ENCODE results near the gene TMEM95. TPM values are rescaled to one million over a fixed set of nuclear protein-coding genes. Genes with fewer than 3 reads are reported as not detected.
"Not testable (repeated sequence)": the region's sequence is repeated elsewhere in the genome, so short reads cannot be mapped to it uniquely, and the experiment has no call there.

The TMEM95 gene
- total and polyA plus RNA-seq, 2 donors (not counting 1 experiment from before 2014, with no cell fraction given) = 0.25 TPM; not detected in 1

DNA sequence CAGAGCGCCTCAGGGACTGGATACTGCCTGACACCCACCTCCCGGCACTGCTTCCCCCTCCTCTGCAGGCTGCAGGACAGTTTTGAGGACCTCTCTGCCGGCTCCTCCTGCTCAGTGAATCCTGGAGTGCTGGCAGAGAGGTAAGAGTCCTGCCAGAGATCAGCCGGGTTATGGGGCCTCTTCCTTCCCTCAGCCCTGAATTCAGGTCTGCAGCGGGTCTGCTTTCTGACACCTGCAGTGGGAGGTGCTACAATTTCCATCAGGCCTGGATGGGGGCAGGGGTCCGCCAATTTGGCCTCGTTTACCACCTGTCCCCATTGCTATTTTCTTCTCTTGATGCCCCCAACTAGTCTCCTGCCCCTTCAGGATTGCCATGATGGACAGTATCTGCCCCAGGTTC is 22.8 kb upstream of the TMEM95 start:
- peak overlapping the region; percentile 70 for H3K4me3 Mint-ChIP-seq
- peak overlapping the region; percentile 89 for H3K27ac Mint-ChIP-seq
- no peak for DNase-seq
- H3K27me3 Mint-ChIP-seq = no peaks in the 10 kb centered on the region
- intact Hi-C loops (cut with micrococcal nuclease) = no loop called here
- Histone ChIP-seq H2AFZ (ENCODE audit: insufficient read depth, low read depth, low read length, poor library complexity, severe bottlenecking) (no peak overlapping the region), H3K9me3 (ENCODE audit: control extremely low read depth in 1 of 3, control insufficient read depth in 2 of 3, insufficient read depth in 1 of 3, low read length in 2 of 3) (no peaks in the 10 kb centered on the region), H3K36me3 (replicated peaks in 1 of 2; ENCODE audit: control extremely low read depth in 1 of 2, control insufficient read depth in 1 of 2, extremely low read depth in 1 of 2, insufficient read depth in 2 of 2, low read length in 1 of 2) (no peaks in the 10 kb centered on the region), H3K27ac (ENCODE audit: low read length in 2 of 2) (peak overlapping the region; percentile 37 to 55), H3K4me1 (ENCODE audit: control insufficient read depth in 2 of 2, insufficient read depth in 2 of 2, low read length in 2 of 2) (peaks cover 33 to 62% of the 10 kb centered on the region in 2 donors), H3K4me3 (ENCODE audit: control extremely low read depth in 1 of 5, extremely low read depth in 1 of 5, insufficient read depth in 1 of 5, low read depth in 2 of 5, low read length in 4 of 5) (no peak overlapping the region), H3K79me2 (ENCODE audit: control insufficient read depth, insufficient read depth, low read length) (peaks cover 50% of the 10 kb centered on the region), H3K4me2 (replicated peaks; ENCODE audit: low read depth, low read length, poor library complexity, severe bottlenecking) (peak overlapping the region; percentile 44), H4K20me1 (ENCODE audit: control insufficient read depth, insufficient read depth, low read length, poor library complexity, severe bottlenecking) (peaks cover 5% of the 10 kb centered on the region), H3K27me3 (replicated peaks in 1 of 4; ENCODE audit: control extremely low read depth in 1 of 4, control insufficient read depth in 3 of 4, insufficient read depth in 4 of 4, low read length in 3 of 4) (no peaks in the 10 kb centered on the region), H3K9ac (ENCODE audit: low read length) (no peak overlapping the region)
- ChIA-PET CTCF (interaction anchor here (1.1 to 6.2 kb wide), 2 partner anchors 12 to 13 kb away, joined by 3 to 53 read pairs; no protein-coding TSS in a partner anchor), POLR2A (interaction anchor here (0.9 kb wide), 1 partner anchor 19 kb away, joined by 4 read pairs; no protein-coding TSS in a partner anchor)
- no peak for ATAC-seq (ENCODE audit: low read depth)
- WGBS (ENCODE audit: insufficient coverage) = 13% methylated on average over 5 of the region's 7 CpGs
- H3K4me1 Mint-ChIP-seq = peaks cover 57% of the 10 kb centered on the region
- TF ChIP-seq EZH2 (IDR thresholded peaks at IDR 0.05; ENCODE audit: borderline replicate concordance, insufficient read depth, low read depth, low read length, poor library complexity, severe bottlenecking) = no peak
- TF ChIP-seq, protein P1, sequence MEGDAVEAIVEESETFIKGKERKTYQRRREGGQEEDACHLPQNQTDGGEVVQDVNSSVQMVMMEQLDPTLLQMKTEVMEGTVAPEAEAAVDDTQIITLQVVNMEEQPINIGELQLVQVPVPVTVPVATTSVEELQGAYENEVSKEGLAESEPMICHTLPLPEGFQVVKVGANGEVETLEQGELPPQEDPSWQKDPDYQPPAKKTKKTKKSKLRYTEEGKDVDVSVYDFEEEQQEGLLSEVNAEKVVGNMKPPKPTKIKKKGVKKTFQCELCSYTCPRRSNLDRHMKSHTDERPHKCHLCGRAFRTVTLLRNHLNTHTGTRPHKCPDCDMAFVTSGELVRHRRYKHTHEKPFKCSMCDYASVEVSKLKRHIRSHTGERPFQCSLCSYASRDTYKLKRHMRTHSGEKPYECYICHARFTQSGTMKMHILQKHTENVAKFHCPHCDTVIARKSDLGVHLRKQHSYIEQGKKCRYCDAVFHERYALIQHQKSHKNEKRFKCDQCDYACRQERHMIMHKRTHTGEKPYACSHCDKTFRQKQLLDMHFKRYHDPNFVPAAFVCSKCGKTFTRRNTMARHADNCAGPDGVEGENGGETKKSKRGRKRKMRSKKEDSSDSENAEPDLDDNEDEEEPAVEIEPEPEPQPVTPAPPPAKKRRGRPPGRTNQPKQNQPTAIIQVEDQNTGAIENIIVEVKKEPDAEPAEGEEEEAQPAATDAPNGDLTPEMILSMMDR (IDR thresholded peaks at IDR 0.05) = no peak
- no peaks in the 10 kb centered on the region for H3K9me3 Mint-ChIP-seq (ENCODE audit: insufficient read depth)

DNA sequence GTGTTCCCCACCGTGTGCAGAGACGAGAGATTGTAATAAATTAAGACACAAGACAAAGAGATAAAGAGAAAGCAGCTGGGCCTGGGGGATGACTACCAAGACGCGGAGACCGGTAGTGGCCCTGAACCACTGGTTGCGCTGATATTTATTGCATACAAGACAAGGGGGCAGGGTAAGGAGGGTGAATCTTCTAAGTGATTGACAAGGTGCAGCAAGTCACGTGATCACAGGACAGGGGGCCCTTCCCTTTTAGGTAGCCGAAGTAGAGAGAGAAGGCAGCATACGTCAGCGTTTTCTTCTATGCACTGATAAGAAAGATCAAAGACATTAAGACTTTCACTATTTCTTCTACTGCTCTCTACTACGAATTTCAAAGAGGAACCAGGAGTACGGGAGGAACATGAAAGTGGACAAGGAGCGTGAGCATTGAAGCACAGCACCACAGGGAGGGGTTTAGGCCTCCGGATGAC is 22.3 kb upstream of the TMEM95 start:
- H3K27me3 ChIP-seq (replicated peaks in 1 of 4; ENCODE audit: control extremely low read depth in 1 of 4, control insufficient read depth in 3 of 4, insufficient read depth in 4 of 4, low read length in 3 of 4); H3K9me3 Mint-ChIP-seq (ENCODE audit: insufficient read depth); H2AFZ ChIP-seq (ENCODE audit: insufficient read depth, low read depth, low read length, poor library complexity, severe bottlenecking); H3K4me3 ChIP-seq (ENCODE audit: control extremely low read depth in 1 of 5, extremely low read depth in 1 of 5, insufficient read depth in 1 of 5, low read depth in 2 of 5, low read length in 4 of 5); intact Hi-C loops (cut with micrococcal nuclease); ATAC-seq (ENCODE audit: low read depth); H3K9ac ChIP-seq (ENCODE audit: low read length); H3K27me3 Mint-ChIP-seq; H4K20me1 ChIP-seq (ENCODE audit: control insufficient read depth, insufficient read depth, low read length, poor library complexity, severe bottlenecking); H3K9me3 ChIP-seq (ENCODE audit: control extremely low read depth in 1 of 3, control insufficient read depth in 2 of 3, insufficient read depth in 1 of 3, low read length in 2 of 3); H3K36me3 ChIP-seq (replicated peaks in 1 of 2; ENCODE audit: control extremely low read depth in 1 of 2, control insufficient read depth in 1 of 2, extremely low read depth in 1 of 2, insufficient read depth in 2 of 2, low read length in 1 of 2): not testable (repeated sequence)
- POLR2A ChIA-PET = interaction anchor here (0.9 kb wide), 1 partner anchor 19 kb away, joined by 4 read pairs; no protein-coding TSS in a partner anchor
- Mint-ChIP-seq H3K4me3 (peak overlapping the region; percentile 70), H3K27ac (peak overlapping the region; percentile 89), H3K4me1 (peaks cover 60% of the 10 kb centered on the region)
- CTCF ChIA-PET = interaction anchor here (1.1 to 6.2 kb wide), 2 partner anchors 12 to 13 kb away, joined by 3 to 53 read pairs; no protein-coding TSS in a partner anchor
- Histone ChIP-seq H3K4me2 (replicated peaks; ENCODE audit: low read depth, low read length, poor library complexity, severe bottlenecking) (peak overlapping the region; percentile 44), H3K27ac (ENCODE audit: low read length in 2 of 2) (peak overlapping the region in 1 of 2 donors; percentile 37), H3K79me2 (ENCODE audit: control insufficient read depth, insufficient read depth, low read length) (peaks cover 55% of the 10 kb centered on the region), H3K4me1 (ENCODE audit: control insufficient read depth in 2 of 2, insufficient read depth in 2 of 2, low read length in 2 of 2) (peaks cover 36 to 68% of the 10 kb centered on the region in 2 donors)
- WGBS (ENCODE audit: insufficient coverage) = 41% methylated on average over 5 of the region's 14 CpGs
- DNase-seq = peak; percentile 45

All from B cell (primary cell).